Spleen (tissue), 11 donors: ENCODE measurements around the gene C12orf60. TPM values are rescaled to one million over a fixed set of nuclear protein-coding genes. Genes with fewer than 3 reads are reported as not detected.

ENCODE experiments used
- DNase-seq: peaks from one replicate; pipeline ENCODE4 v3.0.0-alpha.2; 2020
- H3K27ac ChIP-seq, 8 donors: fragments of 200-600 bp; sonication (generic) in 7 of 8; 1 replicate in 4 of 8; 2 replicates in 4 of 8; pipeline versions ENCODE4 v1.5.0 to v1.8.0; 2016 to 2021; ENCODE audit warnings: inconsistent platforms in 4 of 8, mild to moderate bottlenecking in 4 of 8, moderate library complexity in 1 of 8
- H3K27me3 ChIP-seq, 7 donors: fragments of 200-600 bp; sonication (generic) in 6 of 7; replicated peaks in 1 of 7; 1 replicate in 4 of 7; 2 replicates in 3 of 7; pipeline versions ENCODE4 v1.5.0 to v1.8.0; 2016 to 2021; ENCODE audit warnings: inconsistent platforms in 3 of 7, mild to moderate bottlenecking in 1 of 7
- H3K36me3 ChIP-seq, 6 donors: fragments of 200-600 bp; sonication (generic) in 5 of 6; 1 replicate in 4 of 6; 2 replicates in 2 of 6; pipeline versions ENCODE4 v1.5.0 to v1.8.0; 2016 to 2021; ENCODE audit warnings: inconsistent platforms in 2 of 6
- H3K4me1 ChIP-seq, 6 donors: fragments of 200-600 bp; sonication (generic) in 5 of 6; 1 replicate in 3 of 6; 2 replicates in 3 of 6; pipeline versions ENCODE4 v1.5.0 to v1.8.0; 2016 to 2021; ENCODE audit warnings: inconsistent platforms in 3 of 6
- H3K4me3 ChIP-seq, 8 donors: fragments of 200-600 bp; sonication (generic) in 7 of 8; 1 replicate in 4 of 8; 2 replicates in 4 of 8; pipeline versions ENCODE4 v1.5.0 to v1.8.0; 2016 to 2021; ENCODE audit warnings: inconsistent platforms in 4 of 8, mild to moderate bottlenecking in 4 of 8, moderate library complexity in 2 of 8
- H3K9me3 ChIP-seq, 8 donors: fragments of 200-600 bp; sonication (generic) in 7 of 8; 1 replicate in 4 of 8; 2 replicates in 4 of 8; pipeline versions ENCODE4 v1.5.0 to v1.8.0; 2016 to 2021; ENCODE audit warnings: inconsistent platforms in 4 of 8
- POLR2A ChIP-seq, 3 donors: fragments of 450-650 bp; IDR thresholded peaks; one replicate each; pipeline ENCODE4 v1.5.1; 2017; ENCODE audit warnings: antibody characterized with exemption in 3 of 3, mild to moderate bottlenecking in 1 of 3
- POLR2AphosphoS5 ChIP-seq, 3 donors: sonication (generic); formaldehyde crosslinking; IDR thresholded peaks; one replicate each; pipeline ENCODE4 v1.5.1; 2017; ENCODE audit warnings: antibody characterized with exemption in 3 of 3
- WGBS, 5 donors: extraction: QIAGEN DNeasy Blood & Tissue Kit in 3 of 5; methylation state at CpG; one replicate each; pipeline versions ENCODE4 v1.1.5 to v1.1.7; 2013 to 2018; 5-methylcytosine and 5-hydroxymethylcytosine counted together
- intact Hi-C: fragments of 100-400 bp; cut with DNase I; formaldehyde crosslinking; loops from one replicate; pipeline ENCODE4 v1.15.0; 2023; ENCODE audit warnings: low total_unique reads
- polyA plus RNA-seq, 3 donors: library from polyadenylated mRNA; stranded (reverse); fragments of 200-250 nt; gene quantifications; one replicate each; pipeline ENCODE4 v1.2.1, GENCODE V29; 2013
- total RNA-seq, 7 donors: library from RNA; depleted of rRNA in 3 of 7; stranded (reverse); fragments of >200 nt in 3 of 7; fragmentation: NEBNext Ultra II Directional in 4 of 7; extraction: Animal tissue kit (Norgen Biotek cat#: 25700) in 4 of 7; gene quantifications; one replicate each; pipeline versions ENCODE4 v1.1.0 to v1.2.1, GENCODE V29; 2016 to 2021
- TF ChIP-seq, protein P1 (sequence below), 11 experiments: fragments of 200-600 bp in 7 of 11; fragments of 450-650 bp in 4 of 11; sonication (generic) in 4 of 11; IDR thresholded peaks in 8 of 11; conservative IDR thresholded peaks in 3 of 11; 1 replicate in 7 of 11; 2 replicates in 4 of 11; pipeline versions ENCODE4 v1.4.0 to v1.8.0; 2016 to 2021; ENCODE audit warnings: antibody characterized with exemption in 11 of 11, inconsistent platforms in 4 of 11, mild to moderate bottlenecking in 1 of 11
- donor health status: healthy with polysubstance abuse.
- donor health status: DM: no; HTN: no; CAD: no; lungs with moderate emphysema.
- donor health status: DM: no; HTN: no; CAD: no.
- donor health status: Bipolar disorder and iron deficiency.
- donor health status: healthy.
- donor health status: DM: no; HTN: no; CAD: no.
- donor health status: DM: yes; HTN: yes; CAD: no.

The C12orf60 gene
- total and polyA plus RNA-seq, 10 donors: 0.51 to 2.2 (median 1.1) TPM

DNA sequence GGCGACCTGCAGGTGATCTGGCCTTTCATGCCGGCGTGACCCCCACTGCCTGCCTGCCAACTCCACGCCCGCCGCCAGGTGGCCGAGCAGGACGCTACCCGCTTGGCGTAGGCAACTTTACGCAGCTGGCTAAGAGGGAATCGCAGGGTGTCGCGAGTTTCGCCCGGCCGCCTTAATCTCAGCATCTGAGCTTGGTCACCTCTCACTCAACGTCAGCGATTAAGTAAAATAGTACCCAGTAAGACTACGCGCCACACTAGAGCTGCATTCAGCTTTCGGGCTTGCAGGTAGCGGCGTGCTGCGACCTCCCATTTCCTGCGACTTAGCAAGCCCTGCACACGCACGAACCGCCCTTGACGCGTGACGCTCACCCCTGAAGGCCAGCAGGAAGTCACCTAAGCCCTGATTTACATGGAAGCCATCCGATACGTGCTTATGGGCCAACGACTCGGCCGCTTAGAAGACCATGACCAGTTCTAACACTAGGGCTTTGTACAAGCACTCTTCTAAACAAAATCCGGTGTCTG, 33.4 kb upstream of the C12orf60 start:
- 0% methylated on average over 9 to 38 of the region's 38 CpGs for WGBS, 5 donors
- Histone ChIP-seq H3K4me3 (peak overlapping the region; percentile 61 to 97 (median 67)), H3K4me1 (peaks cover 4 to 78% (median 43%) of the 10 kb centered on the region in 6 donors), H3K36me3 (peaks cover 0 to 30% (median 7%) of the 10 kb centered on the region in 6 donors), H3K27me3 (no peaks in the 10 kb centered on the region), H3K9me3 (peaks cover 0 to 26% (median 18%) of the 10 kb centered on the region in 8 donors), H3K27ac (peak overlapping the region; percentile 95 to 100 (median 98))
- intact Hi-C loops: no loop called here
- peak; percentile 96 for DNase-seq
- TF ChIP-seq POLR2A (IDR thresholded peaks at IDR 0.05) (peak in 2 of 3 donors; percentile 35 to 67), POLR2AphosphoS5 (IDR thresholded peaks at IDR 0.05) (peak; percentile 91 to 93 (median 91))
- TF ChIP-seq, protein P1, sequence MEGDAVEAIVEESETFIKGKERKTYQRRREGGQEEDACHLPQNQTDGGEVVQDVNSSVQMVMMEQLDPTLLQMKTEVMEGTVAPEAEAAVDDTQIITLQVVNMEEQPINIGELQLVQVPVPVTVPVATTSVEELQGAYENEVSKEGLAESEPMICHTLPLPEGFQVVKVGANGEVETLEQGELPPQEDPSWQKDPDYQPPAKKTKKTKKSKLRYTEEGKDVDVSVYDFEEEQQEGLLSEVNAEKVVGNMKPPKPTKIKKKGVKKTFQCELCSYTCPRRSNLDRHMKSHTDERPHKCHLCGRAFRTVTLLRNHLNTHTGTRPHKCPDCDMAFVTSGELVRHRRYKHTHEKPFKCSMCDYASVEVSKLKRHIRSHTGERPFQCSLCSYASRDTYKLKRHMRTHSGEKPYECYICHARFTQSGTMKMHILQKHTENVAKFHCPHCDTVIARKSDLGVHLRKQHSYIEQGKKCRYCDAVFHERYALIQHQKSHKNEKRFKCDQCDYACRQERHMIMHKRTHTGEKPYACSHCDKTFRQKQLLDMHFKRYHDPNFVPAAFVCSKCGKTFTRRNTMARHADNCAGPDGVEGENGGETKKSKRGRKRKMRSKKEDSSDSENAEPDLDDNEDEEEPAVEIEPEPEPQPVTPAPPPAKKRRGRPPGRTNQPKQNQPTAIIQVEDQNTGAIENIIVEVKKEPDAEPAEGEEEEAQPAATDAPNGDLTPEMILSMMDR (IDR thresholded peaks at IDR 0.05 in 8 of 11, conservative IDR thresholded peaks at IDR 0.05 in 3 of 11): peak; percentile 82 to 95 (median 91)

DNA sequence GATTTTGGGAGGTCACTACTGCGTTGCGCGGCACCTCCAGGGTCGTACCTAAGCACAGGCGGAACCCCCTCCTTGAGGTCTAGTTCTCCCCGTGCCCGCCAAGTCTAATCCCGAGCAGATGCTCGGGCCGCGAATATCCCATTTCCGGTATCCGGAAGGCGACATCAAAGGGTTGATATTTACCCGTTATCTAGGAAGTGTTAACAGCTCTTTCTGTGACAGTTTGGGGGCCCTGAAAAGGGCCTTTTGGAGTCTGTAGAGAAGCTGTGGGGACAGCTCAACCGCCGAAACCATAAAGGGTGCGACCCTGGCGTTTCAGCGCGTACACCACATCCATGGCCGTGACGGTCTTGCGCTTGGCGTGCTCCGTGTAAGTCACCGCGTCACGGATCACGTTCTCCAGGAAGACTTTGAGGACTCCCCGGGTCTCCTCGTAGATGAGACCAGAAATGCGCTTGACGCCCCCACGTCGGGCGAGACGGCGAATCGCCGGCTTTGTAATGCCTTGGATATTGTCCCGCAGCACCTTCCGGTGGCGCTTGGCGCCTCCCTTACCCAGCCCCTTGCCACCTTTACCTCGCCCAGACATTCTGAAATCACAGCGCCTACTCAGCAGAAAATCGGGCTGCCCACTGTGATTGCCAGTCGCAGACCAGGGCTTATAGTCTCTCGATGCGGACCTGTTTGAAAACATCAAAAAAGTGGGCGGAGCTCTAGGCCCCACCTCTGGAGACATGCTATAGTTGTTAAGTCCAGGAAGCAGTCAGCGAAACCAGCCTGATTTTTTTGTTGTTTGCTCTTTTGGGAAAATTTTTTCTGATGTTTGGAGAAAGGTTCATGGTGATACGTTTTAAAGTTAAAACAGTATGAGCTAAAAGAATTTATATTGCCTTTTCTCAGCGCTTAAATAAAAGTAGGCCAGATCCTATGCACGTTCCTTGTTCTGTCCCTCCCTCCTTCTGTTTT, 32.7 kb upstream of the C12orf60 start:
- WGBS, 5 donors: 0 to 1% (median 0%) methylated on average over 39 to 56 of the region's 56 CpGs
- TF ChIP-seq POLR2A (IDR thresholded peaks at IDR 0.05) (peak; percentile 92 to 99 (median 97)), POLR2AphosphoS5 (IDR thresholded peaks at IDR 0.05) (peak; percentile 98 to 100 (median 98))
- TF ChIP-seq, protein P1 (IDR thresholded peaks at IDR 0.05 in 8 of 11, conservative IDR thresholded peaks at IDR 0.05 in 3 of 11): peak in 1 of 11 experiments; percentile 6
- DNase-seq: peak; percentile 95
- Histone ChIP-seq H3K27ac (peak overlapping the region; percentile 95 to 100 (median 98)), H3K9me3 (peaks cover 0 to 19% (median 11%) of the 10 kb centered on the region in 8 donors), H3K27me3 (no peaks in the 10 kb centered on the region), H3K4me1 (peaks cover 4 to 78% (median 49%) of the 10 kb centered on the region in 6 donors), H3K36me3 (peaks cover 0 to 23% (median 6%) of the 10 kb centered on the region in 6 donors), H3K4me3 (peak overlapping the region; percentile 61 to 97 (median 67))
- intact Hi-C loops: no loop called here

DNA sequence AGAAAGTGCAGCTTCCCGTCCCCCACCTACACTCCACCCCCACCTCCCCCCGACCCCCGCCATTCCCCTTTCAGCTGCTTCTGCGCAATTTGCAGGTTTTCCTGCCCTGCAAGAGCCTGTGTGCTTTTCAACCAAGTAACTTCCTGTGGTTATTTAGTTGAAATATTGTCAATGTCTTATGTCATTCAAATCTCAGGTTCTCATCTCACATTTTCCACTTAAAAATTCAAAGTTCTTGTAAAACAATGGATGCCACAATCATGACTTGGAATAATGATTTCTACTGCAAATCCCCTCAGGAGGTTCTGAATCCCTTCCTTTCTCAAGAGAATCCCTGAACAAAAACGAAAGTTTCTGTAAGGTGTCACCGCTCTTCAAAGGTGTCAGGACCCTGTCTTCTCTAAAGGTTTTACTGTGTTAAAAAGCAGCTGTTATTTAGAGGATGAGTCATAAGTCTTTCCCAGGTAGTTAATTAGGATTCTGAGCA, 31.8 kb upstream of the C12orf60 start:
- peaks cover 0 to 10% (median 2%) of the 10 kb centered on the region in 8 donors for H3K9me3 ChIP-seq
- no peak for DNase-seq
- H3K27me3 ChIP-seq: no peaks in the 10 kb centered on the region
- TF ChIP-seq, protein P1 (IDR thresholded peaks at IDR 0.05 in 8 of 11, conservative IDR thresholded peaks at IDR 0.05 in 3 of 11): no peak
- TF ChIP-seq POLR2AphosphoS5 (IDR thresholded peaks at IDR 0.05): no peak
- TF ChIP-seq POLR2A (IDR thresholded peaks at IDR 0.05): no peak
- H3K27ac ChIP-seq: peak overlapping the region; percentile 95 to 100 (median 98)
- WGBS, 5 donors: 10 to 17% (median 11%) methylated on average over 6 of the region's 6 CpGs
- peak overlapping the region in 6 of 8 donors; percentile 61 to 97 (median 72) for H3K4me3 ChIP-seq
- H3K36me3 ChIP-seq: peaks cover 0 to 14% (median 2%) of the 10 kb centered on the region in 6 donors
- intact Hi-C loops: no loop called here
- H3K4me1 ChIP-seq: peaks cover 4 to 78% (median 56%) of the 10 kb centered on the region in 6 donors
